ENCODE data around the gene NPDC1. TPM values are rescaled to one million over a fixed set of nuclear protein-coding genes. Genes with fewer than 3 reads are reported as not detected.
A peak's percentile ranks its signal among the peaks of the same experiment; 100 is the strongest.

Gene NPDC1
- total and polyA plus RNA-seq, 2 donors (not counting 1 experiment from before 2014, with no cell fraction given), result 9.0 to 15.7 TPM

DNA sequence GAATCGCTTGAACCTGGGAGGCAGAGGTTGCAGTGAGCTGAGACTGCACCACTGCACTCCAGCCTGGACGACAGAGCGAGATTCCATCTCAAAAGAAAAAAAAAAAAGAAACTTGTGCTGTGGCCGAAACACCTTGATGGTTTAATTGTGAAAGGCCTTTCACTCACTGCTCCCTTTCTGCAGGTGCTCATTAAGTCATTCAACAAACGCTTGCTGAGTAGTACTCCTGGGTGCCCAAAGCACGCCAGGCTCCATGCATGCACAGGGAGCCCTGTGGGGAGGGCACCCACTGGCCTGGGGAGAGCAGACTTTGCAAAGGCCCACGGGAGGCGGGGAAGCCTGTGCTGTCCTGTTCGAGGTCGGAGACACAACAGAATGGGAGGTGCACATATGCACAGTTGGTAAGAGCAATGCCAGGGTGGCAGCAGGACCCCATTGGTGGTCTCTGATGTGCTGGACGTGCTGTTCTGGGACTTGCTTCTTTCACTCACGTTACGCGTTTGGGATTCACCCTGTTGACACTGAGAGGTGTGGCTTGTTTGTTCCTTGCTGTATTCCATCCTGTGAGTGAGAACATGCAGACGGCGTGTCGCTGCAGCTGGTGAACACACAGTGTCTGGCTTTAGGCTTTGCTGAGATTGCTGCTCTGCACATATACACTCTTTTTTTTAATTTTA lies 10.9 kb upstream of the NPDC1 start:
- Histone ChIP-seq H2AFZ (ENCODE audit: low read length) (no peak overlapping the region), H3K9me3 (ENCODE audit: control insufficient read depth, insufficient read depth, low read depth, low read length) (no peaks in the 10 kb centered on the region), H3K27ac (ENCODE audit: insufficient read depth, low read length) (no peak overlapping the region), H3K4me1 (ENCODE audit: control insufficient read depth, extremely low read depth, insufficient read depth, low read length) (peaks cover 2% of the 10 kb centered on the region), H3K79me2 (ENCODE audit: control insufficient read depth, insufficient read depth, low read length) (no peaks in the 10 kb centered on the region), H3K4me3 (replicated peaks in 1 of 4; ENCODE audit: control extremely low read depth in 1 of 4, insufficient read depth in 1 of 4, low read depth in 3 of 4, low read length in 4 of 4) (no peak overlapping the region), H4K20me1 (ENCODE audit: control insufficient read depth, extremely low read depth, insufficient read depth, low read length) (no peaks in the 10 kb centered on the region), H3K36me3 (ENCODE audit: control insufficient read depth, insufficient read depth, low read length) (no peaks in the 10 kb centered on the region), H3K27me3 (ENCODE audit: control insufficient read depth, insufficient read depth, low read length) (peaks cover 18% of the 10 kb centered on the region), H3K4me2 (ENCODE audit: extremely low read depth, insufficient read depth, low read length) (no peak overlapping the region), H3K9ac (ENCODE audit: insufficient read depth, low read length) (no peak overlapping the region)
- no peak for DNase-seq (ENCODE audit: low read depth in 2 of 2)
- TF ChIP-seq CTCF (conservative IDR thresholded peaks at IDR 0.05 in 1 of 2, IDR thresholded peaks at IDR 0.05 in 1 of 2; ENCODE audit: low read depth in 1 of 2, low read length in 2 of 2) (no peak), EZH2 (IDR thresholded peaks at IDR 0.05; ENCODE audit: low read length, missing control alignments) (no peak)

GRCh38 chr9:137055385-137056364 lies 9.7 kb upstream of the NPDC1 start:
- peak overlapping the region; percentile 32 for H3K4me2 ChIP-seq (ENCODE audit: extremely low read depth, insufficient read depth, low read length)
- no peaks in the 10 kb centered on the region for H3K36me3 ChIP-seq (ENCODE audit: control insufficient read depth, insufficient read depth, low read length)
- TF ChIP-seq CTCF (conservative IDR thresholded peaks at IDR 0.05 in 1 of 2, IDR thresholded peaks at IDR 0.05 in 1 of 2; ENCODE audit: low read depth in 1 of 2, low read length in 2 of 2), result no peak
- no peak for TF ChIP-seq EZH2 (IDR thresholded peaks at IDR 0.05; ENCODE audit: low read length, missing control alignments)
- H3K79me2 ChIP-seq (ENCODE audit: control insufficient read depth, insufficient read depth, low read length), result no peaks in the 10 kb centered on the region
- peaks cover 2% of the 10 kb centered on the region for H3K4me1 ChIP-seq (ENCODE audit: control insufficient read depth, extremely low read depth, insufficient read depth, low read length)
- DNase-seq (ENCODE audit: low read depth in 2 of 2), result peak; percentile 80 to 91
- no peak overlapping the region for H3K9ac ChIP-seq (ENCODE audit: insufficient read depth, low read length)
- H2AFZ ChIP-seq (ENCODE audit: low read length), result no peak overlapping the region
- H3K4me3 ChIP-seq (replicated peaks in 1 of 4; ENCODE audit: control extremely low read depth in 1 of 4, insufficient read depth in 1 of 4, low read depth in 3 of 4, low read length in 4 of 4), result no peak overlapping the region
- H4K20me1 ChIP-seq (ENCODE audit: control insufficient read depth, extremely low read depth, insufficient read depth, low read length), result no peaks in the 10 kb centered on the region
- no peak overlapping the region for H3K27ac ChIP-seq (ENCODE audit: insufficient read depth, low read length)
- peaks cover 18% of the 10 kb centered on the region for H3K27me3 ChIP-seq (ENCODE audit: control insufficient read depth, insufficient read depth, low read length)
- H3K9me3 ChIP-seq (ENCODE audit: control insufficient read depth, insufficient read depth, low read depth, low read length), result no peaks in the 10 kb centered on the region

- Histone ChIP-seq H3K36me3 (ENCODE audit: control insufficient read depth, insufficient read depth, low read length) (no peaks in the 10 kb centered on the region), H3K79me2 (ENCODE audit: control insufficient read depth, insufficient read depth, low read length) (no peaks in the 10 kb centered on the region), H3K27me3 (ENCODE audit: control insufficient read depth, insufficient read depth, low read length) (peaks cover 22% of the 10 kb centered on the region), H3K27ac (ENCODE audit: insufficient read depth, low read length) (no peak overlapping the region), H3K4me3 (replicated peaks in 1 of 4; ENCODE audit: control extremely low read depth in 1 of 4, insufficient read depth in 1 of 4, low read depth in 3 of 4, low read length in 4 of 4) (no peak overlapping the region), H2AFZ (ENCODE audit: low read length) (no peak overlapping the region), H3K9me3 (ENCODE audit: control insufficient read depth, insufficient read depth, low read depth, low read length) (no peaks in the 10 kb centered on the region), H3K4me2 (ENCODE audit: extremely low read depth, insufficient read depth, low read length) (no peak overlapping the region), H3K4me1 (ENCODE audit: control insufficient read depth, extremely low read depth, insufficient read depth, low read length) (peaks cover 2% of the 10 kb centered on the region), H3K9ac (ENCODE audit: insufficient read depth, low read length) (no peak overlapping the region), H4K20me1 (ENCODE audit: control insufficient read depth, extremely low read depth, insufficient read depth, low read length) (no peaks in the 10 kb centered on the region)
- DNase-seq (ENCODE audit: low read depth in 2 of 2), result no peak
- no peak for TF ChIP-seq EZH2 (IDR thresholded peaks at IDR 0.05; ENCODE audit: low read length, missing control alignments)
Observed at GRCh38 chr9:137054932-137055384, 9.0 kb upstream of the NPDC1 start.
